Type B pancreatic cell (in vitro differentiated cells): ENCODE measurements around the gene TSC1. TPM values are rescaled to one million over a fixed set of nuclear protein-coding genes. Genes with fewer than 3 reads are reported as not detected.

Experiments used
- DNase-seq: peaks from one replicate; pipeline ENCODE4 v3.0.0; 2021; ENCODE audit warnings: mixed read lengths; ENCODE audit not compliant: unreplicated experiment; ENCODE audit errors: extremely low spot score
- H3K27ac Mint-ChIP-seq: 2 replicates; pipeline ENCODE4 v1.8.0; 2021; ENCODE audit warnings: mild to moderate bottlenecking, mixed read lengths
- H3K27me3 Mint-ChIP-seq: 2 replicates; pipeline ENCODE4 v1.8.0; 2021; ENCODE audit warnings: mixed read lengths
- H3K36me3 Mint-ChIP-seq: 2 replicates; pipeline ENCODE4 v1.8.0; 2021; ENCODE audit warnings: mixed read lengths
- H3K4me1 Mint-ChIP-seq: one replicate; pipeline ENCODE4 v1.8.0; 2021; ENCODE audit warnings: mixed read lengths; ENCODE audit not compliant: unreplicated experiment
- H3K4me3 Mint-ChIP-seq: 2 replicates; pipeline ENCODE4 v1.8.0; 2021; ENCODE audit warnings: mild to moderate bottlenecking, mixed read lengths
- H3K9me3 Mint-ChIP-seq: 2 replicates; pipeline ENCODE4 v1.8.0; 2021; ENCODE audit warnings: mixed read lengths
- CTCF ChIP-seq: fragments of 200-600 bp; sonication (generic); conservative IDR thresholded peaks from 2 replicates; pipeline ENCODE4 v1.5.0; 2021; ENCODE audit warnings: antibody characterized with exemption, mild to moderate bottlenecking
- total RNA-seq: library from RNA; stranded (reverse); gene quantifications from 2 replicates; pipeline ENCODE4 v1.2.1, GENCODE V29; 2021; ENCODE audit warnings: low replicate concordance

TSC1 gene
- total RNA-seq, 1 donor from 2014 or later: 58.9 TPM

DNA sequence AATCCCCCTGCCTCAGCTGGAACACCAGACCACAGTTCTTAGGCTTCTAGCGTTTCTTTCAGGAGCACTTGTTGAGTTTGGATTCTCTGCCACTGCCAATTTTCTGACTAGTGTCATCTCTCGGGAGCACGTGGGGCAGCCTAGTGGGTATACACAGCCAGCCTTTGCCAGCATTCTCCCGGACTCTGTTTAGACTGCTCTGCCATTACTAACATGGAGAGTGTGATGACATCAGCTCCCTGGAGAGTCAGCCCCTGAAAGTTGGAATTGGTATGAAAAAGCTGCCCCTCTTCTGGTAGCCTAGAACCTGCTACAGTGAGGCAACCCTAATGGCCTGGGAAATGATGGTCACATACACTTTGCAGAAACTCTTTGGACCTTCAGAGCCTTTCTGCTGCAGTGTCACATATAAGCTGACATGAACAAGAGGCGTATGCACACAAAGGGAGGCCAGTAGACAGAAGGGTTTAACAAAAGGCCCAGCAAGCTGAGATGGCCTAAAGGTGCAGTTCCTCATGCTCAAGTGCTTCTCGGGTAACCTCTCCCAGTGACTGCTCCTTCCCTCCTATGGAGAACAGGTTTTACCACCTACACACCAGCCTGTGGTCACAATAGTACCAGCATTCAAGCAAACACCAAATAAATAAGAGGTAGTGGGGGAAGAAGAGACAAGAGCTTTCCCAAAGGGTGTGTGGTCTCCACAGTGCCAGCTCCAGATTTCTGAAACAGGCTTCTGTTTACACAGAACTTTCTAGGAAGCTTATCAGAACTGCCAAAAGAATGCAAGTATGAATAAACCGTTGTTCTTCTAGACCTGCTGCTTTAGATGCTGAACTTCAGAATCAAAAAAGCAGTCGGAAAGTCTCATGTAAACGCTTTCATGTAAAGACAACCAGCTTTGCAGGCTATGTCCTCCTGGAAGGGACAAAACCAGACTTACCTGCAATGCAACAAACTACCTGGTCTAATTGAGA is 49.3 kb downstream of the TSC1 start:
- peaks cover 24% of the 10 kb centered on the region for H3K36me3 Mint-ChIP-seq
- H3K4me1 Mint-ChIP-seq: peaks cover 3% of the 10 kb centered on the region
- DNase-seq: no peak
- H3K27ac Mint-ChIP-seq: peak overlapping the region; percentile 88
- no peak for TF ChIP-seq CTCF
- H3K9me3 Mint-ChIP-seq: no peaks in the 10 kb centered on the region
- peak overlapping the region; percentile 57 for H3K4me3 Mint-ChIP-seq
- H3K27me3 Mint-ChIP-seq: no peaks in the 10 kb centered on the region

- Mint-ChIP-seq H3K27ac (peak overlapping the region; percentile 88), H3K4me3 (peak overlapping the region; percentile 2), H3K36me3 (peaks cover 24% of the 10 kb centered on the region), H3K9me3 (no peaks in the 10 kb centered on the region), H3K27me3 (no peaks in the 10 kb centered on the region), H3K4me1 (peaks cover 3% of the 10 kb centered on the region)
- no peak for TF ChIP-seq CTCF
- DNase-seq: no peak
Measured at GRCh38 chr9:132894346-132894745, 50.1 kb downstream of the TSC1 start.

GRCh38 chr9:132892400-132892799 is 52.0 kb downstream of the TSC1 start:
- Mint-ChIP-seq H3K4me1 (peaks cover 3% of the 10 kb centered on the region), H3K9me3 (no peaks in the 10 kb centered on the region), H3K27ac (no peak overlapping the region), H3K36me3 (peaks cover 24% of the 10 kb centered on the region), H3K4me3 (no peak overlapping the region), H3K27me3 (no peaks in the 10 kb centered on the region)
- no peak for DNase-seq
- TF ChIP-seq CTCF: no peak

- Mint-ChIP-seq H3K27ac (no peak overlapping the region), H3K4me3 (no peak overlapping the region), H3K9me3 (no peaks in the 10 kb centered on the region), H3K27me3 (no peaks in the 10 kb centered on the region), H3K4me1 (no peaks in the 10 kb centered on the region), H3K36me3 (peaks cover 2% of the 10 kb centered on the region)
- TF ChIP-seq CTCF: no peak
- no peak for DNase-seq
Measured at GRCh38 chr9:132888151-132888550, 56.3 kb downstream of the TSC1 start.

GRCh38 chr9:132887181-132888120 is 57.0 kb downstream of the TSC1 start:
- Mint-ChIP-seq H3K27me3 (no peaks in the 10 kb centered on the region), H3K4me3 (no peak overlapping the region), H3K4me1 (no peaks in the 10 kb centered on the region), H3K9me3 (no peaks in the 10 kb centered on the region), H3K36me3 (no peaks in the 10 kb centered on the region), H3K27ac (no peak overlapping the region)
- no peak for DNase-seq
- no peak for TF ChIP-seq CTCF
